Measurements from ENCODE around the gene AMBRA1.

DNA sequence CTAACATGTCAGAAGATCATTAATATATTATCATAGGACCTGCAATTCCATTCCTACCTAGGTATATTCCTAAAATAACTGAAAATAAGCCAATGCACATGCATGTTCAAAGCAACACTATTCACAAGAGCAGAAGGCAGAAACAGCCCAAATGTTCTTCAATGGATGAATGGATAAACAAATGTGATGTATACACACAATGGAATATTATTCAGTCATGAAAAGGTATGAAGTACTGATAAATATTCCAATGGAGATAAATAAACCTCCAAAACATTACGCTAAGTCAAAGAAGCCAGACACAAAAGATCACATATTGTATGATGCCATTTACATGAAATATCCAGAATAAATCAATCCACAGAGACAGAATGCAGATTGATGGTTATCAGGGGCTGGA, 16.8 kb downstream of the AMBRA1 start:
- TF ChIP-seq, protein P1, sequence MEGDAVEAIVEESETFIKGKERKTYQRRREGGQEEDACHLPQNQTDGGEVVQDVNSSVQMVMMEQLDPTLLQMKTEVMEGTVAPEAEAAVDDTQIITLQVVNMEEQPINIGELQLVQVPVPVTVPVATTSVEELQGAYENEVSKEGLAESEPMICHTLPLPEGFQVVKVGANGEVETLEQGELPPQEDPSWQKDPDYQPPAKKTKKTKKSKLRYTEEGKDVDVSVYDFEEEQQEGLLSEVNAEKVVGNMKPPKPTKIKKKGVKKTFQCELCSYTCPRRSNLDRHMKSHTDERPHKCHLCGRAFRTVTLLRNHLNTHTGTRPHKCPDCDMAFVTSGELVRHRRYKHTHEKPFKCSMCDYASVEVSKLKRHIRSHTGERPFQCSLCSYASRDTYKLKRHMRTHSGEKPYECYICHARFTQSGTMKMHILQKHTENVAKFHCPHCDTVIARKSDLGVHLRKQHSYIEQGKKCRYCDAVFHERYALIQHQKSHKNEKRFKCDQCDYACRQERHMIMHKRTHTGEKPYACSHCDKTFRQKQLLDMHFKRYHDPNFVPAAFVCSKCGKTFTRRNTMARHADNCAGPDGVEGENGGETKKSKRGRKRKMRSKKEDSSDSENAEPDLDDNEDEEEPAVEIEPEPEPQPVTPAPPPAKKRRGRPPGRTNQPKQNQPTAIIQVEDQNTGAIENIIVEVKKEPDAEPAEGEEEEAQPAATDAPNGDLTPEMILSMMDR (IDR thresholded peaks at IDR 0.05) = no peak
- no peak for TF ChIP-seq POLR2A (IDR thresholded peaks at IDR 0.05; ENCODE audit: low read depth)
- no peak for TF ChIP-seq EP300 (IDR thresholded peaks at IDR 0.05)
- no peak for TF ChIP-seq POLR2AphosphoS5 (IDR thresholded peaks at IDR 0.05)
